ENCODE measurements around the gene GALNT18. TPM values are rescaled to one million over a fixed set of nuclear protein-coding genes. Genes with fewer than 3 reads are reported as not detected.
A peak's percentile ranks its signal among the peaks of the same experiment; 100 is the strongest.

GALNT18 gene
- total RNA-seq, 6 experiments from 2014 or later: 3.7 to 11.4 (median 7.8) TPM

- Histone ChIP-seq H3K27me3 (no peaks in the 10 kb centered on the region), H3K4me1 (peaks cover 0 to 22% (median 0%) of the 10 kb centered on the region in 4 donors), H3K36me3 (no peaks in the 10 kb centered on the region), H3K9me3 (no peaks in the 10 kb centered on the region), H3K4me3 (no peak overlapping the region), H3K27ac (no peak overlapping the region)
- ATAC-seq: no peak
- whole genome bisulfite sequencing (ENCODE audit: insufficient coverage, low coverage, low lambda C conversion rate, missing lambda C conversion rate): 18% methylated on average over 5 of the region's 5 CpGs
- intact Hi-C loops (cut with DNase I): no loop called here
- TF ChIP-seq POLR2A (IDR thresholded peaks at IDR 0.05): no peak
- no peak for DNase-seq
These were observed 967 bp upstream of the GALNT18 start for GRCh38 chr11:11622772-11623171.

GRCh38 chr11:11622340-11622706 is 518 bp upstream of the GALNT18 start:
- WGBS (ENCODE audit: insufficient coverage, low coverage, low lambda C conversion rate, missing lambda C conversion rate): 29% methylated on average over 2 of the region's 12 CpGs
- no peaks in the 10 kb centered on the region for H3K36me3 ChIP-seq
- no peak for TF ChIP-seq CTCF (IDR thresholded peaks at IDR 0.05)
- no peak for TF ChIP-seq POLR2A (IDR thresholded peaks at IDR 0.05)
- intact Hi-C loops (cut with DNase I): no loop called here
- peak overlapping the region in 1 of 3 donors; percentile 24 for H3K27ac ChIP-seq
- H3K4me1 ChIP-seq: peaks cover 0 to 22% (median 0%) of the 10 kb centered on the region in 4 donors
- peak overlapping the region in 1 of 3 donors; percentile 63 for H3K4me3 ChIP-seq
- H3K9me3 ChIP-seq: no peaks in the 10 kb centered on the region
- peak in 2 of 4 donors; percentile 0 to 2 for ATAC-seq
- no peak for DNase-seq
- H3K27me3 ChIP-seq: no peaks in the 10 kb centered on the region

GRCh38 chr11:11620921-11621572 is 758 bp downstream of the GALNT18 start:
- Histone ChIP-seq H3K4me3 (peak overlapping the region; percentile 56 to 63 (median 62)), H3K9me3 (no peaks in the 10 kb centered on the region), H3K36me3 (no peaks in the 10 kb centered on the region), H3K27me3 (no peaks in the 10 kb centered on the region), H3K4me1 (peaks cover 0 to 22% (median 0%) of the 10 kb centered on the region in 4 donors), H3K27ac (peak overlapping the region in 2 of 3 donors; percentile 44 to 61)
- WGBS (ENCODE audit: insufficient coverage, low coverage, low lambda C conversion rate, missing lambda C conversion rate): 3% methylated on average over 13 of the region's 55 CpGs
- intact Hi-C loops (cut with DNase I): no loop called here
- no peak for TF ChIP-seq POLR2A (IDR thresholded peaks at IDR 0.05)
- TF ChIP-seq CTCF (IDR thresholded peaks at IDR 0.05): peak in 1 of 4 donors; percentile 14
- DNase-seq (peak; percentile 58 to 69 (median 61)), ATAC-seq (peak; percentile 7 to 28 (median 20))

- H3K27ac ChIP-seq: peak overlapping the region in 1 of 3 donors; percentile 44
- peak overlapping the region; percentile 56 to 63 (median 62) for H3K4me3 ChIP-seq
- intact Hi-C loops (cut with DNase I): no loop called here
- peak; percentile 37 for TF ChIP-seq POLR2A (IDR thresholded peaks at IDR 0.05)
- TF ChIP-seq CTCF (IDR thresholded peaks at IDR 0.05): no peak
- 2% methylated on average over 20 of the region's 48 CpGs for WGBS (ENCODE audit: insufficient coverage, low coverage, low lambda C conversion rate, missing lambda C conversion rate)
- H3K9me3 ChIP-seq: no peaks in the 10 kb centered on the region
- H3K36me3 ChIP-seq: no peaks in the 10 kb centered on the region
- H3K4me1 ChIP-seq: peaks cover 0 to 22% (median 0%) of the 10 kb centered on the region in 4 donors
- ATAC-seq (peak; percentile 48 to 64 (median 52)), DNase-seq (peak; percentile 68 to 69 (median 69))
- no peaks in the 10 kb centered on the region for H3K27me3 ChIP-seq
These were observed 1.5 kb downstream of the GALNT18 start for GRCh38 chr11:11620173-11620920.

- intact Hi-C loops (cut with DNase I): no loop called here
- no peaks in the 10 kb centered on the region for H3K36me3 ChIP-seq
- H3K27me3 ChIP-seq: no peaks in the 10 kb centered on the region
- 41% methylated on average over 4 of the region's 4 CpGs for WGBS (ENCODE audit: insufficient coverage, low coverage, low lambda C conversion rate, missing lambda C conversion rate)
- TF ChIP-seq CTCF (IDR thresholded peaks at IDR 0.05): peak in 2 of 4 donors; percentile 12 to 17
- TF ChIP-seq POLR2A (IDR thresholded peaks at IDR 0.05): no peak
- DNase-seq (no peak), ATAC-seq (no peak)
- peaks cover 0 to 22% (median 0%) of the 10 kb centered on the region in 4 donors for H3K4me1 ChIP-seq
- no peaks in the 10 kb centered on the region for H3K9me3 ChIP-seq
- H3K4me3 ChIP-seq: no peak overlapping the region
- H3K27ac ChIP-seq: no peak overlapping the region
These were observed 2.8 kb downstream of the GALNT18 start for GRCh38 chr11:11618973-11619435.

Measured in right lobe of liver (tissue), 6 donors.